HG03108 (cell line): ENCODE data around the gene MICAL3.
"Not testable (repeated sequence)": the region's sequence is repeated elsewhere in the genome, so short reads cannot be mapped to it uniquely, and the experiment has no call there.

Experiments used
- ATAC-seq: cut with Tn5 transposase; IDR thresholded peaks from one replicate; pipeline ENCODE4 v1.9.1; 2021; ENCODE audit warnings: moderate library complexity; ENCODE audit not compliant: unreplicated experiment

Gene MICAL3

DNA sequence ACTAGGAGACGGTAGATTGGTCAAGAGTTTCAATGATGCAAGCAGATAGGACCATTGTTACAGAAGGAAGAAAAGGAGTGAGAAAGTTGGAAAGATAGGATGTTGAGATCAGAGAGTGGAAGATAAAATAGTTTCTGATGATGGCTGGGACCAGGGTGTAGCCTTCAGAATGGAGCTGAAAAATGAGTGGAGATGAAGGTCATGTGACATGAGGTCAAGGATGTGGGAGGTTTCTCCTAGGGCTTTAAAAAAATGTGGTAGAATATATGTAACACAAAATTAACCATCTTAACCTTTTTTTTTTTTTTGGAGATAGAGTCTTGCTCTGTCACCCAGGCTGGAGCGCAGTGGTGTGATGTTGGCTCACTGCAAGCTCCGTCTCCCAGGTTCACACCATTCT, 35.1 kb upstream of the MICAL3 start:
- ATAC-seq, result no peak

DNA sequence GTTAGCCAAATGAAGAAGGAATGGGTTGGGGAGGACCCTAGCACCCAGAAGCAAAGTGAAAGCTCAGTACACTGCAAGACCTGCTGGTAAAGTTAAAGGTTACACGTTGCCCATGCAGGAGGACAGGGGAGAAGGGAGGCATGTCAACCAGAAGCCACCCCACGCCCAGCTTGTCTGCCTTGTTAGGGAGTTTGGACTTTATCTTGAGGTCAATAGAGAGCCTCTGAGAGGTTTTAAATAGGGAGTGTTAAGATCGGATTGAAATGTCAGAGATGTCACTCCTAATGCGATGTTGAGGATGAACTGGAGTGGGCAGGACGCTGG, 34.7 kb upstream of the MICAL3 start:
- no peak for ATAC-seq

DNA sequence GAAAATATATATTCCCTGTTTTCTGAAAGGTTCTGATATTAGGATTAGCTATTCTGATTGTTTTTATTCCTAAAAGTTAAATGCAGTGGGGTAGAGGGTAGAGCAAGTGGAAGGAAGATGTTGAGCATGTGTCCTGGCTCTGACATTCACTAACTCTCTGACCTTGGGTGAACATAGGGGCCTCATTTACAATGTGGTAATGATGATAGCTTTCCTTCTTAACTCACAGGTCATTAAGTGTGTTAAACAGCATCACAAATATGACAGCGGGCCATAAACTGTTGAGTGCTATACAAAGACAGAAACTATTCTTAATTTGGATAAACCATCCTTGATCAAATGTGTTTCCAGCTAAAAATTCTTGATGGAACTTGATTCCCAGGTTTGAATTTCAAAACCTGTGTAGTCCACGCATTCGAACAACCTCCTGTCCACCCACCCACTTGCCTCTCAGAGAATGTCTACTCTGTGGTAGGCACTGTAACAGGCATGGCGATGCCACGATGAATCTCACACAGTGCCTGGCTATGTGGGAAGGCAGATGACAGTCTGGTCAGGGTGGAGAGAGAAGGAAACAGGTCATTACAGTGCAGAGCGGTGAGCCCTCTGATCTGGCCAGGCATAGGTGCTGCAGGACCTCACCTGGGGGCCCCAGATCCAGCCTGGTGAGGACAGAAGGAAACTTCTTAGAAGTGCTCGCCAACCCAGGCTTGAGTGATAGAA, 34.2 kb upstream of the MICAL3 start:
- ATAC-seq, result no peak

DNA sequence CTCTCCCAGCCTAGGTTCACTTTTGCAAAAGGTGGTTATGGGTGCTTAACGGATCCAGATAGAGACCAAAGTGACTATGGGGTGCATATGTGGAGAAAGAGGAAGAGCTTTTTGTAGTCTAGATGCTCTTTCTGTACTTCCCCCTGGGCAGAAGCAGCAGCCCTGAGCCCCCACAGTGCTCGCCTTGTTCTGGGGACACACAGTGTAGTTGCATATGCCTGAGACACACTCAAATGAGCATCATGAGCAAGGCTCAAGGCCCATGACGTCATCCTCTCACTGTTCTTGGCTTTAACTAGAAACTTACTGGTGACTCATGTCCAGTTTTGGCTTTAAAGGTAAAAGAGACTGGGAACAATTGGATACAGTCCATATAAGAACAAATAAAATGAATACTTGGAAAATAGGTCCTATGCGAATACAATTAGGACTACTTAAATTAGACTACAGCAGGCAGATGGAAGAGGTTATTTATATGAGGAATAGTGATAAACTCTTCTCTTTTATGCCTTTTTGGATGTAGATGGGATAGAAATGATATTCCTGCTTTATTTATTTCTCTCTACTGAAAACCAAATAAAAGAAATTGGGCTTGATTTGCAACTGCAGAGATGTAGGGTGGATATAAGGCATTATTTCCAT, 33.3 kb upstream of the MICAL3 start:
- peak; percentile 41 for ATAC-seq

DNA sequence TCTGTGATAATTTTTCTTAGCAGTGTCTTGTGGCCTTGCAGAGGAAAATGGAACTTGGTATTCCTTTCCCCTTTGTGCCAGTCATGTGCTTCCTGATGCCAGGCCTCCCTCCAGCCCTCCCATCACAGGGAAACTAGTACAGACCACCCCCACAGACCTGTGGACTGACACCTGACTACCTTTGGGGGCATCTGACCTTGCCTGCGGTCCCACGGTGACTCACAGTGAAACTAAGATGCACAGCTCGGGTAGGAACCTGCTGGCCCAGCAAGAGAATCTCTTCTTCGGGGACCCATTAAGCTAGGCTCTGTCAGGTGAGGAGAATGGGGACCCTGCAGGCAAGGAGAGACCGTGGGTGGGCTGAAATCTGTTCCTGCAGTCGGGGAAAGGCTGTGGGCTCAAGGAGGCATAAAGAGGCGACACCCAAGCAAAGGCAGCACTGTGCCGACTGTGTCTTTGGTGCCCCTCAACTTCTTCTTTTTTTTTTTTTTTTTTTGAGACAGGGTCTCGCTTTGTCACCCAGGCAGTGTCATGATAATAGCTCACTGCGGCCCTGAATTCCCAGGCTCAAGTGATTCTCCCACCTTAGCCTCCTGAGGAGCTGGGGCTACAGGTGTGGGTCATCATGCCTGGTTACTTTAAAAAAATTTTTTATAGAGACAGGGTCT, 32.6 kb upstream of the MICAL3 start:
- ATAC-seq, result no peak

DNA sequence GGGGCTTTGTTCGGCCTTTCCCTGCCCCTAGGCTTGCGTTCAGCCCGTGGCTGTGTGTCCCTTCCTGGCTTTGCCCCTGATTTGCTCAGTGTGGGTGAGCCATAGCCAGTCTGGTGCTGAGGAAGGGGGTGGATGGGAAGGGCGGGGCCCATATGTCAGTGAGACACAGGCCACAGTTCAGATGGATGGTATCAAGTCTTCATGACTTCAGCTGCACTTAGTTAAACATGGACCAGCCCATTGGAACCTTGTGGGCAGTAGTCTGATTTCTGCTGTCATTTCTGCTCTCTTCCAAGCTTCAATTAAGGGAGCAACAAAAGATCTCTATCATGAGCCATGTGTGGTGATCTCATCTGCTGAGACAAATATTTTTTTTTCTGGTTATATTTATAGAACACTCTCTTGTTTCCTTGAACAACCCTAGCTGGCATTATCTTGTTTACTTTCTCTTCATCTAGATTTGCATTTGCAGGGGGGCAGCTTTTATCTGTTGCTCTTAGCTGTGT, 31.9 kb upstream of the MICAL3 start:
- ATAC-seq, result no peak

DNA sequence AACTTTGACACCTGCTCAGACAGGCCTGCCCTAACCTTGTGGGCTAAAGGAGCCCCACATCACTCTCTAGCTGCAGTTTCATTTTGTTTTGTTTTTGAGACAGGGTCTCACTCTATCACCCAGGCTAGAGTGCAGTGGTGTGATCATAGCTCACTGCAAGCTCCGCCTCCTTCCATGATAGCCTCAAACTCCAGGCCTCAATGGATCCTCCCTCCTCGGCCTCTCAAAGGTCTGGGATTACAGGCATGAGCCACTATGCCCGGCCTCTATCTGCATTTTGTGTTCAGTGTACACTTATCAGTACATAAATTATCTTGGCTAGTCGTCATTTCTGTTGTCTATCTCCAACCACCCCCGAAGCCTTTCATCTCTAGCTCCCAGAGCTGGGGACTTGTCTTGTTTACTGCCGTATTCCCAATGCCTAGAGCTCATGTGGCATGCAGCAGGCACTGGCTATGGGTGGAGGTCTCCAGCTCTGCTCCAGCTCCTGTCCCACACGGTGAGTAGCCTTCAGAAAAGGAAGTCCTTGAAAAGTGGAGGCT, 31.3 kb upstream of the MICAL3 start:
- no peak for ATAC-seq

DNA sequence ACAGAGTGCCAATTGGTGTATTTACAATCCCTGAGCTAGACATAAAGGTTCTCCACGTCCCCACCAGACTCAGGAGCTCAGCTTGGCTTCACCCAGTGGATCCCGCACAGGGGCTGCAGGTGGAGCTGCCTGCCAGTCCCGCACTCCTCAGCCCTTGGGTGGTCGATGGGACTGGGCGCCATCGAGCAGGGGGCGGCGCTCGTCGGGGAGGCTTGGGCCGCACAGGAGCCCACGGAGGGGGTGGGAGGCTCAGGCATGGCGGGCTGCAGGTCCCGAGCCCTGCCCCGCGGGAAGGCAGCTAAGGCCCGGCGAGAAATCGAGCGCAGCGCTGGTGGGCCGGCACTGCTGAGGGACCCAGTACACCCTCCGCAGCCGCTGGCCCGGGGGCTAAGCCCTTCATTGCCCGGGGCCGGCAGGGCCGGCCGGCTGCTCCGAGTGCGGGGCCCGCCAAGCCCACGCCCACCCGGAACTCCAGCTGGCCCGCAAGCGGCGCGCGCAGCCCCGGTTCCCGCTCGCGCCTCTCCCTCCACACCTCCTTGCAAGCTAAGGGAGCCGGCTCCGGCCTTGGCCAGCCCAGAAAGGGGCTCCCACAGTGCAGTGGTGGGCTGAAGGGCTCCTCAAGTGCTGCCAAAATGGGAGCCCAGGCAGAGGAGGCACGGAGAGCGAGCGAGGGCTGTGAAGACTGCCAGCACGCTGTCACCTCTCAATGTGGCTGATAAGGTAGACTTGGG, 29.0 kb upstream of the MICAL3 start:
- not testable (repeated sequence) for ATAC-seq

DNA sequence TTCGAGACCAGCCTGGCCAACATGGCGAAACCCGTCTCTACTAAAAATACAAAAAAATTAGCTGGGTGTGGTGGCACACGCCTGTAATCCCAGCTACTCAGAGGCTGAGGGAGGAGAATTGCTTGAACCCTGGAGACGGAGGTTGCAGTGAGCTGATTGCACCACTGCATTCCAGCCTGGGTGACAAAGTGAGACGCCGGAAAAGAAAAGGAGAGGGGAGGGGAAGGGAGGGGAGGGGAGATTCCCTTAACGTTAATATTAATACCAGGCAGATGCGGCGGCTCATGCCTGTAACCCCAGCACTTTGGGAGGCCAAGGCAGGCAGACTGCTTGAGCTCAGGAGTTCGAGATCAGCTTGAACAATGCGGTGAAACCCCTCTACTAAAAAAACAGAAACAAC, 26.8 kb upstream of the MICAL3 start:
- not testable (repeated sequence) for ATAC-seq

DNA sequence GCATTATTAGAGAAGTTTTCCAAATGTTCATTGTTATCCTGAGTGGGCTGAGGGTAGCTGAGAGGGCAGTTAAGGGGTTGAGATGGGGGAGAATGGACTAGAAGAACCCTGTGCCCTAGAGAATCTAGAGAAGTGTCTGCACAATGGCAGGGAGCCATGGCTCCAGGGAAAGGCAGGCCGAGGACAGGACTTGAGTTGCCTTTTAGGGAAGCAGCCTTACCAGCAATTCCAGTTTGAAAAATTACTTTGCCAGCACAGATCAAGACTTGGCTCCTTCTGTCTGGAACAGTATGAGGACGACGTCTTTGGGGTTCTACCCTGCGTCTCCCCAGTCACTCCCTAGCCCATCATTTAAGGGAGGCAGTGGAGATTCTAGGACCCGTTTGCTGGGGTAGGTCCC, 25.7 kb upstream of the MICAL3 start:
- ATAC-seq, result no peak

DNA sequence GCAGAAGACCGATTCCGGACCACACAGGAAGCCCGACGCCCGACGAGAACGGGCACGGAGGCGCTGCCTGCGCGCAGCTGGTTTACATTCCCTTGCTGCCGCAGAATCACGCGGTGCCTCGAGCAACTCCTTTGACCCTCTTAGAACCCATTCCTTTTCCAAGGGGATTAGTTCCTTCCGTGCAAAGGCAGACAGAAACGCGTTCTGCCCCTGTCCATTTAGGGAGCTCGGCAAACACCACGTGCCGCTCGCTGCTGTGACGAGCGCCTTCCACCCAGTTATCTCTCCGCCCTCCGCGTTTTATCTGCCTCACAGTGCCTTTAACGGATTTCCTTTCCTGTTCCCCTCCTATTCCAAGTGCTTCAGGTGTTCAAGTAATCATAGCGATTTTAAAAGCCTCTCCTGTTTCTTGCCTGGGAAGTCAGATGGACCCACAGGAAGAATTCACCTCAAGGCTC, 24.1 kb upstream of the MICAL3 start:
- no peak for ATAC-seq

DNA sequence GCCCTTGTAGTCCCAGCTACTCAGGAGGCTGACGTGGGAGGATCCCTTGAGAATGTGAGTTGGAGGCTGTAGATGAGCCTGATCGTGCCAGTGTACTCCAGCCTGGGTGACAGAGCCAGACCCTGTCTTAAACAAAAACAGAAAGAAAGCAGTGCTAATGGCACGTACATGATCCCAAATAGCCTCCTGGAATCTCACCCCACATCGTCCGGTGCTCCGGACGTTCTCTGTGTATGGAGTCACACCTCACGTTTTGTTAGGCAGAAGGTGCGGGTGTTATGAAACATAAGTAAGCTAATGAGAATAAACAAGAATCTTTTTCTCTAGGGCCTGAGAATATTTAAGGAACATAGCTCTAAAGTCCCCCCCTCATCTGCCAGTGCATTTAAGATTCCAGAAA, 23.7 kb upstream of the MICAL3 start:
- no peak for ATAC-seq

DNA sequence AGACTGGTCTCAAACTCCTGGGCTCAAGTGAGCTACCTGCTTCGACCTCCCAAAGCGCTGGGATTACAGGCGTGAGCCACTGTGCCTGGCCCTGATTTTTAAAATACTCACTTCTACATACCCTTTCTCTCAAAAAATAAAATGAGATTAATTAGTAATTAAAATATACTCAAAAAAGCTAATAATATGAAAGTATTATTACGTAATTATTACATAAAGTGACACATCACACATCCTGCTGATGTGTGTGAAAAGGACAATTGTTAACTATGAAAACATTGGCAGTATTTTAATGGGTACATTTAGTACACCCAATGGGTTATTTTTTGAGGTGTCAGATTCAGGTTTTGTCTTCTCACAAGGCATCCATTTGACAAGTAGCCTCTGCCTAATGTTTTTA, 21.4 kb upstream of the MICAL3 start:
- no peak for ATAC-seq

DNA sequence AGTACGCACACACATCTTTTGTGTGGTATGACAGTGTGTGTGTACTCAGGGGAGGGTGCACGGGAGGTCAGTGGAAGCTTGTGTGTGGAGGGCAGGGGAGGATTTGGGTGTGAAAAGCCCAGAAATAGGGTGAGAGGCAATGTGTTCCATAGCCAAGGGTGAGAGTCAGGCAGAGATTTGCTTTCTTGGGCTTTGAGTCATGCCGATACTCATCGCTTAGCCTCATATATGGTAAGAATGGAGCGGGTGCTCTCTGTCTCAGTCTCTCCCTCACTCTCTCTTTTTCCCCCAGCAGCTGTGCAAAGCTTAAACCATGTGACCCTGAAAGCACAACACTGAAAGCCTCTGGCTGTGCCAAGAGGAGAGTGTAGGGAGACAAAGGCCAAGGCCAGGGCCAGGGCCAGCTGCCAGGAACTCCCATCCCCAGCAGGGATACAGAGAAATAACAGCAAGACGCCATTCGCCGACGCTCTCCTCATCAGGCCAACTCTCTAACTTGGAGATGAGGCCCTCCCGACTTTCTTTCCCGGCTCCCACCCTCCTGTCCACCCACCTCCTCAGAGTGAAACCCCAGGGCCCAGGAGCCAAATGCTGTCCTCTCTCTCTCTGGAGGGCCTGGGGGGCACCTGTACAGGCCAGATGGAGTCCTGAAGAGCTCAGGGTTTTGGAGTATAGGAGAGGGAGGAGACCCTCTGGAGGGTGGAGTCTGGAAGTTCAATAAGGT, 20.3 kb upstream of the MICAL3 start:
- no peak for ATAC-seq

DNA sequence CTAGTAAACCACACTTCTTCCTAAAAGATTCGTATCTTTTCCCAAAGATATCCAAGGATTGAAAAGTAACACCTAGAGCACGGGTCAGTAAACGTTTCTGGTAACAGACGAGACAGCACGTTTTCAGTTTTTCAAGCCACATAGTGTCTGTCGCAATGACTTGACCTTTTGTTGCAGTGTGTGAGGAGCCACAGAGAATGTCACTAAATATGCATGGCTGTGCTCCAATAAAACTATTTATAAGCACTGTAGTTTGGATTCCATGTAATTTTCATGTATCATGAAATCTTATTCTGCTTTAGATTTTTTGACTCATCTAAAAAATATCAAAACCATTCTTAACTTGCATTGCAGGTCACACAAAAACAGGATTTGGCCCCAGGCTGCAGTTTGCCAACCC, 18.3 kb upstream of the MICAL3 start:
- no peak for ATAC-seq

DNA sequence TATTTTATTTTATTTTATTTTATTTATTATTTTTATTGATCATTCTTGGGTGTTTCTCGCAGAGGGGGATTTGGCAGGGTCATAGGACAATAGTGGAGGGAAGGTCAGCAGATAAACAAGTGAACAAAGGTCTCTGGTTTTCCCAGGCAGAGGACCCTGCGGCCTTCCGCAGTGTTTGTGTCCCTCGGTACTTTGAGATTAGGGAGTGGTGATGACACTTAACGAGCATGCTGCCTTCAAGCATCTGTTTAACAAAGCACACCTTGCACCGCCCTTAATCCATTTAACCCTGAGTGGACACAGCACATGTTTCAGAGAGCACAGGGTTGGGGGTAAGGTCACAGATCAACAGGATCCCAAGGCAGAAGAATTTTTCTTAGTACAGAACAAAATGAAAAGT, 16.5 kb upstream of the MICAL3 start:
- ATAC-seq, result not testable (repeated sequence)

DNA sequence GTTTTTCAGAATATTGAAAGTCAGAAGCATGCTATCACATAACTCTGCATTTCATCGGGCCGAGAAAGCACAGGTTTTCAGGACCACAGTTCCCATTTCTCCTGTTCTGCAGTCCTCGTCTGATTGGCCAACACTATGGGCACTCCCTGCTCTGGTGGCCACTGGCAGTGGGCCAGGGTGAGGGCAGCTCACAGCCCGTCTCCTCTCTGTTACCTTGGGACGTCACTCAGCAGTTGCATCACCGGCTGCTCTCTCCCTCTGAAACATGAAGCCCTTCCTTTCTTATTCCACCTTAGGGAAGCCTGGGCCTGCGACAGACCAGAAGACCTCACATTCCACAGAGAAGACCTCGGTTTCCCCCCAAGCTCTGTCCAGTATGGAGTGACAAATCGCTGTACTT, 11.4 kb upstream of the MICAL3 start:
- no peak for ATAC-seq

DNA sequence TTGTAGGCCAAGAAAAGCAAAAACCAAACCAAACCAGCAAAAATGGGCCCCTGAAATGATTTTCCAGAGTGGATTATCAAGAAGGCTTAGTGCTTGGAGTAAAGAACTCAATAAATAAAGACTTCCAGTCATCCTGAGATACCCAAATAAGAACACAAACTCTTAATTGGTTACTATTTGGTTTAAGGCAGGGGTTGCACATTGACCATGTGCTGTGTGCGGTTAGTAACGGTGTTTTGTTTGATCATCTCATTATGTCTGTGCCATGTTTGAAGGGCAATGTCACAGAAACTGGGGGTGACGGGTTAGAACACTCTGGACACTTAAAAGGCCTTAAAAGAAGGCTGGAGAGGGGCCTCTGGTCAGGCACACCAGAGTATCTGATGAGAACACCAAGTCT, 9.7 kb upstream of the MICAL3 start:
- ATAC-seq, result no peak

DNA sequence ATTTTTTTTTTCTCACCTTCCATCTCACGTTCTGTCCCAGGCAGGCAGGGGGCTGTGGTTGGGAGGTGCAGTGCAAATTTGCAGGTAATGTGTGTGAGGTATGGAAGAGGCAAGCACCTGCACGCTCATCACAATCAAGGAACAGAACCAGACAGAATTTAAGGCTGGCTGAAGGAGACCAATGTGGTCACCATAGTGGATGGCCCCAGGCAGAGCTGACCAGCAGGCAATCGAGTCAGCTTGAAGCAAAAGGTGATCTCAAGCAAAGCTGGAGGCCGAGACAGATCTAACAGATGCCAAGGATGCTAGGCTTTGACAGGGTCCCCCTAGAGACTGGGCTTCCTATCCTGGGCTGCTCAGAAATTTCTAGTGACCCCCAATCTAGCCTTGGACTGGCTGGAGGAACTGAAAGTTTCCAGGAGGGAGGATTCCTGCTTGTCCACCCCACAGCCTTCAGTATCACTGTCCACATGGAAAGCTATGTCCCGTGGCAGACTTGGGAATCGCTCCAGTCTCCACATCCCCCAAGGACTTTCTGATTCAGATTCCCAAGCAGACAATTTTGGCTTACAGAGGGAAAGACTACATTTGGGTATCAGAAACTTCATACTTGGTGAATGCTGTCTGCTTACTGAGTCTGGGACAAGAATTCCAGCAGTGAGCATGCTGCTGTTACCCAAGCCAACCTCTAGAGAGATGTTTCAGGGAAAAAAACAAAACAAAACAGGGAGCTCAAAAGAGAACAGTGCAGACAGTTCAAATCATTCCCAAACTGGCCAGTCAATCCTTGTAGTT, 9.0 kb upstream of the MICAL3 start:
- no peak for ATAC-seq
